Smooth muscle cell (in vitro differentiated cells): ENCODE measurements around the gene ARMH3. TPM values are rescaled to one million over a fixed set of nuclear protein-coding genes. Genes with fewer than 3 reads are reported as not detected.

Source experiments
- DNase-seq: peaks from one replicate; lab custom pipeline; 2025; ENCODE audit not compliant: unreplicated experiment; lab: John Stamatoyannopoulos, UW
- H2AFZ ChIP-seq: fragments of 200-600 bp; sonication (generic); 2 replicates; pipeline ENCODE4 v1.6.0; 2016; ENCODE audit warnings: antibody characterized with exemption, low read depth, mild to moderate bottlenecking
- H3F3A ChIP-seq: fragments of 200-600 bp; sonication (generic); 2 replicates; pipeline ENCODE4 v1.6.0; 2017; ENCODE audit warnings: antibody characterized with exemption, low read depth
- H3K27ac ChIP-seq: fragments of 200-600 bp; sonication (generic); 2 replicates; pipeline ENCODE4 v1.5.1; 2016; ENCODE audit warnings: low read depth, mild to moderate bottlenecking
- H3K27me3 ChIP-seq: fragments of 200-600 bp; sonication (generic); 2 replicates; pipeline ENCODE4 v1.6.1; 2016; ENCODE audit warnings: low read depth, mild to moderate bottlenecking
- H3K36me3 ChIP-seq: fragments of 200-600 bp; sonication (generic); 2 replicates; pipeline ENCODE4 v1.5.1; 2016; ENCODE audit warnings: low read depth
- H3K4me1 ChIP-seq: fragments of 200-600 bp; sonication (generic); 2 replicates; pipeline ENCODE4 v1.5.1; 2016; ENCODE audit warnings: low read depth
- H3K4me2 ChIP-seq: fragments of 200-600 bp; sonication (generic); 2 replicates; pipeline ENCODE4 v1.6.0; 2016; ENCODE audit warnings: mild to moderate bottlenecking
- H3K4me3 ChIP-seq: fragments of 200-600 bp; sonication (generic); 2 replicates; pipeline ENCODE4 v1.5.1; 2016; ENCODE audit warnings: mild to moderate bottlenecking
- H3K79me2 ChIP-seq: fragments of 200-600 bp; sonication (generic); 2 replicates; pipeline ENCODE4 v1.6.0; 2016; ENCODE audit warnings: low read depth, mild to moderate bottlenecking
- H3K9ac ChIP-seq: fragments of 200-600 bp; sonication (generic); 2 replicates; pipeline ENCODE4 v1.6.0; 2016; ENCODE audit warnings: low read depth
- H3K9me3 ChIP-seq: fragments of 200-600 bp; sonication (generic); replicated peaks from 2 replicates; pipeline ENCODE4 v1.5.1; 2016; ENCODE audit warnings: low read depth
- H4K20me1 ChIP-seq: fragments of 200-600 bp; sonication (generic); 2 replicates; pipeline ENCODE4 v1.6.0; 2016; ENCODE audit warnings: low read depth
- CTCF ChIP-seq: fragments of 200-600 bp; sonication (generic); IDR thresholded peaks from 2 replicates; pipeline ENCODE4 v1.5.1; 2017; ENCODE audit warnings: borderline replicate concordance, mild to moderate bottlenecking, antibody characterized with exemption; ENCODE audit not compliant: insufficient read depth, poor library complexity, severe bottlenecking
- WGBS: methylation state at CpG from one replicate; pipeline ENCODE4 v1.1.7; 2016; ENCODE audit warnings: low lambda C conversion rate; 5-methylcytosine and 5-hydroxymethylcytosine counted together
- polyA plus RNA-seq: library from polyadenylated mRNA; unstranded; fragments of >200 nt; fragmentation: Nextera tagmentation; extraction: Ambion mirVana; gene quantifications from 2 replicates; pipeline ENCODE4 v1.2.1, GENCODE V29; 2016
- total RNA-seq: library from RNA; depleted of rRNA; stranded (reverse); fragments of >200 nt; gene quantifications from 2 replicates; pipeline ENCODE4 v1.2.3, GENCODE V29; 2014

Gene ARMH3
- total and polyA plus RNA-seq, 2 experiments from 2014 or later: 7.6 to 10.8 TPM

DNA sequence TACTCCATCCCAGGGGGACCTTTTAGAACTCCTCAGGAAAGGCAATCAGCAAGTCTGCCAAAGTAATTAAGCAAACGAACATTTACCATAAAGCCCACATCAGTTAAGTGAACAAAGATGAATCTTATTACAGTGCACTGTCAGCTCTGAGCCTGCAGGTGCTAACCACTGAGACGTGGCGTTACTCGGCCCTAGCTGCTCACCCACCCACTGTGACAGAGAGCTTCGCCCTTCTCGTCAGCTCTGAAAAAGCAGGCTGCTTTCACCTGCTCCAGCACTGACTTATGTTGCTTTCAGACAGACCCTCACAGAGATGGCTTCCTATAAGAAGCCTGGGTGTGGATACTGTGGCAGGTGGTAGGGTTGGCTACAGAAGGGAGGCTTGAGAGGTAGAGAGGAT, 154.6 kb downstream of the ARMH3 start:
- H2AFZ ChIP-seq: no peak overlapping the region
- H3K27ac ChIP-seq: no peak overlapping the region
- no peaks in the 10 kb centered on the region for H3K27me3 ChIP-seq
- H4K20me1 ChIP-seq: peaks cover 32% of the 10 kb centered on the region
- H3K4me3 ChIP-seq: no peak overlapping the region
- H3K9ac ChIP-seq: no peak overlapping the region
- peaks cover 43% of the 10 kb centered on the region for H3K4me1 ChIP-seq
- WGBS: 96% methylated on average over 6 of the region's 6 CpGs
- H3K79me2 ChIP-seq: no peaks in the 10 kb centered on the region
- no peak for DNase-seq
- no peaks in the 10 kb centered on the region for H3K9me3 ChIP-seq
- no peak overlapping the region for H3K4me2 ChIP-seq
- TF ChIP-seq CTCF: no peak
- no peaks in the 10 kb centered on the region for H3K36me3 ChIP-seq
- H3F3A ChIP-seq: no peaks in the 10 kb centered on the region

DNA sequence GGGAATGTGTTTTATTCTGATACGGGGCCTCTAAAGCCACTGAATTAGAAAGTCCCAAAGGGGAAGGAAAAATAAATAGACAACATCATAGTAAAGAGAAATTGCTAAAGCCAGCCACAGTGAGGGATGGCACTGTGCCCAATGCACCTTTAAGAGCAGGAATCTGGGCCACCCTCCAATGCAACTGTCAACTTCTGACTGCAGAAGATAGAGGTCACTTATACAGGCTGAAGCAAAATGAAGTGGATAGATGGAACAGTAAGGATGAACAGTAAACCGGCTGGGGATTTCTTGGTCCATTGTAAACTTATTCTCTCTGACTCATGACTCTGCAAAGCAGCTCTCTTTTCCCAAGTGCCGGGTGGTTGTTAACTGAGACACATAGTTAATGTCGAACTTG, 158.3 kb downstream of the ARMH3 start:
- Histone ChIP-seq H3F3A (no peaks in the 10 kb centered on the region), H3K36me3 (no peaks in the 10 kb centered on the region), H3K27me3 (no peaks in the 10 kb centered on the region), H3K79me2 (no peaks in the 10 kb centered on the region), H3K4me2 (no peak overlapping the region), H3K4me3 (no peak overlapping the region), H3K9ac (no peak overlapping the region), H3K27ac (no peak overlapping the region), H3K9me3 (no peaks in the 10 kb centered on the region), H3K4me1 (peaks cover 39% of the 10 kb centered on the region), H2AFZ (no peak overlapping the region), H4K20me1 (peaks cover 58% of the 10 kb centered on the region)
- no peak for DNase-seq
- TF ChIP-seq CTCF: no peak
- WGBS: 37% methylated on average over 4 of the region's 4 CpGs

DNA sequence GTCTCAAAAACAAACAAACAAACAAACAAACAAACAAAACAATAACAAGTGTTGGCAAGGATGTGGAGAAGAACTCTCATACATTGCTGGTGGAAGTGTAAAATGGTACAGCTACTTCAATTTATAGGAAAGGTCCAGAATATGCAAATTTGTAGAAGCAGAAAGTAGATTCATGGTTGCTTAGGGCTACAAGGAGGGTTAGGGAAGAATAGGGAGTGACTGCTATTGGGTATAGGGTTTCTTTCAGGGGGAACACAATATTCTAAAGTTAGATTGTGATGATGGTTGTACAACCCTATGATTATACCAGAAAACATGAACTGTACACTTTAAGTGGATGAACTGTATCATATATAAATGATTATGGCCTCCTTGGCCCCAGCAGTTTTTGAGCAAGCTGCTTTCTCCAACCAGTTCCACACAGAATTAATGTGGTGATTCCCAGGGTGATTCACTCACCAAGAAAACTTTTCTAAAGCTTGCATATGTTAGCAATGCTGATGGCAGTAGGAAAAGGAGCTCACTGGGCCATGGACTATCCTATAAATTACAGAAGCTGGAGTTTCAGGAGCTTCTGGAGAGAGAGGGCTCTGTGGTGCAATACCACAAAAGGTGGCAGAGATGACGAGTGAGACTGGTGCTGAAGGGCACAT, 159.6 kb downstream of the ARMH3 start:
- DNase-seq: no peak
- 92% methylated on average over 1 of the region's 1 CpG for WGBS
- no peak overlapping the region for H3K4me2 ChIP-seq
- H3K27me3 ChIP-seq: no peaks in the 10 kb centered on the region
- H2AFZ ChIP-seq: no peak overlapping the region
- peaks cover 26% of the 10 kb centered on the region for H3K4me1 ChIP-seq
- no peak overlapping the region for H3K27ac ChIP-seq
- no peaks in the 10 kb centered on the region for H3K36me3 ChIP-seq
- H4K20me1 ChIP-seq: peaks cover 66% of the 10 kb centered on the region
- no peaks in the 10 kb centered on the region for H3K9me3 ChIP-seq
- H3K79me2 ChIP-seq: no peaks in the 10 kb centered on the region
- H3K4me3 ChIP-seq: no peak overlapping the region
- TF ChIP-seq CTCF: no peak
- no peaks in the 10 kb centered on the region for H3F3A ChIP-seq
- no peak overlapping the region for H3K9ac ChIP-seq

GRCh38 chr10:101895781-101896180, 160.2 kb downstream of the ARMH3 start:
- no peaks in the 10 kb centered on the region for H3K27me3 ChIP-seq
- H3K79me2 ChIP-seq: no peaks in the 10 kb centered on the region
- H3K36me3 ChIP-seq: no peaks in the 10 kb centered on the region
- peaks cover 66% of the 10 kb centered on the region for H4K20me1 ChIP-seq
- no peak overlapping the region for H3K4me3 ChIP-seq
- H3K27ac ChIP-seq: no peak overlapping the region
- H3K9ac ChIP-seq: no peak overlapping the region
- no peaks in the 10 kb centered on the region for H3F3A ChIP-seq
- no peak overlapping the region for H3K4me2 ChIP-seq
- 99% methylated on average over 4 of the region's 4 CpGs for WGBS
- no peak for DNase-seq
- no peak overlapping the region for H2AFZ ChIP-seq
- H3K4me1 ChIP-seq: peaks cover 23% of the 10 kb centered on the region
- no peak for TF ChIP-seq CTCF
- H3K9me3 ChIP-seq: no peaks in the 10 kb centered on the region
